ENCODE results near the gene SLC25A38. TPM values are rescaled to one million over a fixed set of nuclear protein-coding genes. Genes with fewer than 3 reads are reported as not detected.

Gene SLC25A38
- polyA plus RNA-seq, 2 of the 4 experiments (the other 2 are of a cell fraction), result 31.9 to 52.8 TPM

GRCh38 chr3:39419742-39420315 is 36.7 kb downstream of the SLC25A38 start:
- Histone ChIP-seq H3K9me3 (no peaks in the 10 kb centered on the region), H3K27ac (no peak overlapping the region), H3K4me2 (no peak overlapping the region), H3K4me1 (no peaks in the 10 kb centered on the region), H3K4me3 (no peak overlapping the region)
- ATAC-seq, result no peak
- POLR2A ChIA-PET, result no interaction called here
- no peak for TF ChIP-seq CEBPB (IDR thresholded peaks at IDR 0.05)
- no peak for TF ChIP-seq CHD4 (IDR thresholded peaks at IDR 0.05; ENCODE audit: borderline replicate concordance)
- TF ChIP-seq, protein P1, sequence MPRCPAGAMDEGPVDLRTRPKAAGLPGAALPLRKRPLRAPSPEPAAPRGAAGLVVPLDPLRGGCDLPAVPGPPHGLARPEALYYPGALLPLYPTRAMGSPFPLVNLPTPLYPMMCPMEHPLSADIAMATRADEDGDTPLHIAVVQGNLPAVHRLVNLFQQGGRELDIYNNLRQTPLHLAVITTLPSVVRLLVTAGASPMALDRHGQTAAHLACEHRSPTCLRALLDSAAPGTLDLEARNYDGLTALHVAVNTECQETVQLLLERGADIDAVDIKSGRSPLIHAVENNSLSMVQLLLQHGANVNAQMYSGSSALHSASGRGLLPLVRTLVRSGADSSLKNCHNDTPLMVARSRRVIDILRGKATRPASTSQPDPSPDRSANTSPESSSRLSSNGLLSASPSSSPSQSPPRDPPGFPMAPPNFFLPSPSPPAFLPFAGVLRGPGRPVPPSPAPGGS (IDR thresholded peaks at IDR 0.05), result no peak
- no peak for TF ChIP-seq EP300 (IDR thresholded peaks at IDR 0.05)
- TF ChIP-seq NPAS2 (CRISPR knock-in tag; IDR thresholded peaks at IDR 0.05; ENCODE audit: borderline replicate concordance), result no peak
- no peak for TF ChIP-seq HOXA7 (CRISPR knock-in tag; IDR thresholded peaks at IDR 0.05)
- no peak for TF ChIP-seq HOXB13 (CRISPR knock-in tag; IDR thresholded peaks at IDR 0.05; ENCODE audit: low read depth)
- TF ChIP-seq E2F6 (IDR thresholded peaks at IDR 0.05; ENCODE audit: borderline replicate concordance, low read depth), result no peak
- no peak for TF ChIP-seq POLR2A (IDR thresholded peaks at IDR 0.05; ENCODE audit: low read length)
- no peak for TF ChIP-seq JUN (IDR thresholded peaks at IDR 0.05)
- TF ChIP-seq, protein P2, sequence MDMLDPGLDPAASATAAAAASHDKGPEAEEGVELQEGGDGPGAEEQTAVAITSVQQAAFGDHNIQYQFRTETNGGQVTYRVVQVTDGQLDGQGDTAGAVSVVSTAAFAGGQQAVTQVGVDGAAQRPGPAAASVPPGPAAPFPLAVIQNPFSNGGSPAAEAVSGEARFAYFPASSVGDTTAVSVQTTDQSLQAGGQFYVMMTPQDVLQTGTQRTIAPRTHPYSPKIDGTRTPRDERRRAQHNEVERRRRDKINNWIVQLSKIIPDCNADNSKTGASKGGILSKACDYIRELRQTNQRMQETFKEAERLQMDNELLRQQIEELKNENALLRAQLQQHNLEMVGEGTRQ (IDR thresholded peaks at IDR 0.05), result no peak
- WGBS (ENCODE audit: missing lambda C conversion rate), result 55% methylated on average over 2 of the region's 2 CpGs
- DNase-seq (ENCODE audit: low read depth in 1 of 2, low spot score in 1 of 2), result no peak
- no peak for FAIRE-seq
- CTCF ChIA-PET, result interaction anchor here (0.6 to 1.1 kb wide), 2 partner anchors 22 to 79 kb away, joined by 3 to 8 read pairs; no protein-coding TSS in a partner anchor

GRCh38 chr3:39420543-39420942 is 37.4 kb downstream of the SLC25A38 start:
- no peaks in the 10 kb centered on the region for H3K9me3 ChIP-seq
- WGBS (ENCODE audit: missing lambda C conversion rate), result 95% methylated on average over 2 of the region's 2 CpGs
- ATAC-seq (no peak), DNase-seq (ENCODE audit: low read depth in 1 of 2, low spot score in 1 of 2) (no peak), FAIRE-seq (no peak)
- CTCF ChIA-PET, result interaction anchor here (0.6 to 1.1 kb wide), 2 partner anchors 22 to 78 kb away, joined by 3 to 8 read pairs; no protein-coding TSS in a partner anchor
- H3K4me2 ChIP-seq, result no peak overlapping the region
- no peak for TF ChIP-seq ZSCAN20 (CRISPR knock-in tag; IDR thresholded peaks at IDR 0.05)
- TF ChIP-seq HDAC2 (IDR thresholded peaks at IDR 0.05), result no peak
- no peak for TF ChIP-seq HEYL (CRISPR knock-in tag; IDR thresholded peaks at IDR 0.05)
- TF ChIP-seq PBX3 (IDR thresholded peaks at IDR 0.05), result no peak
- TF ChIP-seq CBX8 (IDR thresholded peaks at IDR 0.05), result no peak
- TF ChIP-seq NFE2L2 (conservative IDR thresholded peaks at IDR 0.05; ENCODE audit: low read length), result no peak
- TF ChIP-seq MYC (IDR thresholded peaks at IDR 0.05; ENCODE audit: borderline replicate concordance, low read length), result no peak
- no peak for TF ChIP-seq SREBF2 (IDR thresholded peaks at IDR 0.05)
- no peak for TF ChIP-seq ZFP36 (IDR thresholded peaks at IDR 0.05; ENCODE audit: borderline replicate concordance, partially characterized antibody)
- no peak for TF ChIP-seq MAFK (IDR thresholded peaks at IDR 0.05; ENCODE audit: partially characterized antibody)
- no peak for TF ChIP-seq RFX5 (IDR thresholded peaks at IDR 0.05)
- no peak for TF ChIP-seq JUN (IDR thresholded peaks at IDR 0.05)
- H3K4me1 ChIP-seq, result no peaks in the 10 kb centered on the region
- POLR2A ChIA-PET, result no interaction called here
- no peak overlapping the region for H3K27ac ChIP-seq
- H3K4me3 ChIP-seq, result no peak overlapping the region
